GM12865 (cell line): ENCODE measurements around the gene EXOC6.
"Not testable (repeated sequence)": the region's sequence is repeated elsewhere in the genome, so short reads cannot be mapped to it uniquely, and the experiment has no call there.

Experiments used
- DNase-seq: peaks from one replicate; pipeline ENCODE4 v3.0.0; 2010; ENCODE audit warnings: low read depth
- H3K4me3 ChIP-seq: 2 replicates; pipeline ENCODE4 v1.5.1; 2011; ENCODE audit warnings: mild to moderate bottlenecking, low read depth, low read length, control low read depth
- CTCF ChIP-seq: IDR thresholded peaks from 2 replicates; pipeline ENCODE4 v1.5.1; 2011; ENCODE audit warnings: low read length, control low read depth, low read depth, inconsistent platforms; ENCODE audit not compliant: insufficient read depth; ENCODE audit errors: missing control alignments

The EXOC6 gene

GRCh38 chr10:93095225-93095624 lies 246.9 kb downstream of the EXOC6 start:
- H3K4me3 ChIP-seq, result no peak overlapping the region
- no peak for TF ChIP-seq CTCF
- DNase-seq, result no peak

GRCh38 chr10:93096901-93097300 lies 248.6 kb downstream of the EXOC6 start:
- H3K4me3 ChIP-seq, result no peak overlapping the region
- no peak for DNase-seq
- TF ChIP-seq CTCF, result no peak

- H3K4me3 ChIP-seq, result no peak overlapping the region
- no peak for TF ChIP-seq CTCF
- DNase-seq, result no peak
Observed at GRCh38 chr10:93097386-93097785, 249.1 kb downstream of the EXOC6 start.

GRCh38 chr10:93098816-93099215 lies 250.5 kb downstream of the EXOC6 start:
- H3K4me3 ChIP-seq, result no peak overlapping the region
- no peak for TF ChIP-seq CTCF
- no peak for DNase-seq

GRCh38 chr10:93099670-93100069 lies 251.3 kb downstream of the EXOC6 start:
- no peak for DNase-seq
- no peak overlapping the region for H3K4me3 ChIP-seq
- no peak for TF ChIP-seq CTCF

GRCh38 chr10:93101148-93101547 lies 252.8 kb downstream of the EXOC6 start:
- not testable (repeated sequence) for DNase-seq

GRCh38 chr10:93103953-93104352 lies 255.6 kb downstream of the EXOC6 start:
- DNase-seq, result no peak
- no peak overlapping the region for H3K4me3 ChIP-seq
- TF ChIP-seq CTCF, result no peak

More at GRCh38 chr10:93101148-93101547, 252.8 kb downstream of the EXOC6 start:
- H3K4me3 ChIP-seq, result not testable (repeated sequence)

- no peak for TF ChIP-seq CTCF
- no peak overlapping the region for H3K4me3 ChIP-seq
- DNase-seq, result peak; percentile 49
Observed at GRCh38 chr10:93106631-93107072, 258.3 kb downstream of the EXOC6 start.
